ENCODE data around the gene MTPN.

MTPN gene

DNA sequence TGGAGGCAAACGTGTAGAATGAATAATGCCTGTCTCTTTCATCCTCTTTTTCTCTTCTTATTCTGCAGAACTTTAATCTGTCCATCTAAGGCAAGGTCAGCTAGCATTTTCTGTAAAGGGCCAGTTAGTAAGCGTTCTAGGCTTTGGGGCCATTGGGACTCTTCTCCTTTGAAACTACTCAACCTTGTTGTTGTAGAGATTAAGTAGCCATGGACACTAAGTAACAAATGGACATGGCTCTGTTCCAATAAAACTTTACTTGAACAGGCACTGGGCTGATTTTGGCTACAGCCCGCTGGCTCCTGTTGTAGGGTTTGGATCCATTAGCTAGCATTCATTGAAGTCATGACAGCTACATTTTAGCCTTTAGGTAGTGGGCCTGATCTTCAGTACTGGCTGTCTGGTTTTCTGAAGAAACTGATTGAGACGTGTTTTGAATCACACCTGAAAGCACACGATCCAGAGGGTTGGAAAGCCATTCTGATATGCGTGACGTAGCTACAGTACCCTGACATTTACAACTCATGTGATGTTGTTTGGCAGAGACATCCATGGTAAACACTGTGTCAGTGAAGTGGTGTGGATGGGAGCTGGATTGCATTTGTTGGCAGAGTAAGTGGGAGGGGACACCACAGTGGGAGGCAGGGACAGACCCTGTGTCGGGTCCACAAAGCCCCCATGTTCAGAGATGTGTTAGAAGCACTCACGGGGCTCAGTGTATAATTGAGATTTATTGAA lies 92.5 kb downstream of the MTPN start:
- no peak for DNase-seq (ENCODE audit: low spot score)

DNA sequence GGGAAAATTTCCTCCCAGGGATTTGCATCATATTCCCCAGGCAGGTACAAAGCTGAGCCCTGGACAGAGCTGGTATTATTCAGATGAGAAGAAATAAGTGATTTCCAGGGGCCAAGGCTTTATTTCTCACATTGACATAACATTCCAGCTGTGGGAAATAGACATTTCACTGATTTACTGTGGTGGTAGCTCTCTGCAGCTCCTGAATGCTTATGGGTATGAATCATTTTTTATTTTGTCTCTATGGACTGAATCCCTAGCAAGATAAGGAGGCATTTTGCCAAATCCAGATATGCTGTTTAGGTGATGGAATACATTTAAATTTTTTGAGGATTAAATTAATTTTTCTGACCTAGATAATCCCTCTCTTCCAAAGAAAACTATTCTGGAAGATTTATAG lies 97.9 kb downstream of the MTPN start:
- no peak for DNase-seq (ENCODE audit: low spot score)

- DNase-seq (ENCODE audit: low spot score), result no peak
Measured at GRCh38 chr7:135878284-135878683, 98.9 kb downstream of the MTPN start.

GRCh38 chr7:135877805-135878204 lies 99.4 kb downstream of the MTPN start:
- no peak for DNase-seq (ENCODE audit: low spot score)

Measured in SW480 (cell line).